Smooth muscle cell (in vitro differentiated cells): ENCODE results near the gene SHPK. TPM values are rescaled to one million over a fixed set of nuclear protein-coding genes. Genes with fewer than 3 reads are reported as not detected.

Experiments used
- DNase-seq: peaks from one replicate; lab custom pipeline; 2025; ENCODE audit not compliant: unreplicated experiment; lab: John Stamatoyannopoulos, UW
- H2AFZ ChIP-seq: fragments of 200-600 bp; sonication (generic); 2 replicates; pipeline ENCODE4 v1.6.0; 2016; ENCODE audit warnings: antibody characterized with exemption, low read depth, mild to moderate bottlenecking
- H3F3A ChIP-seq: fragments of 200-600 bp; sonication (generic); 2 replicates; pipeline ENCODE4 v1.6.0; 2017; ENCODE audit warnings: antibody characterized with exemption, low read depth
- H3K27ac ChIP-seq: fragments of 200-600 bp; sonication (generic); 2 replicates; pipeline ENCODE4 v1.5.1; 2016; ENCODE audit warnings: low read depth, mild to moderate bottlenecking
- H3K27me3 ChIP-seq: fragments of 200-600 bp; sonication (generic); 2 replicates; pipeline ENCODE4 v1.6.1; 2016; ENCODE audit warnings: low read depth, mild to moderate bottlenecking
- H3K36me3 ChIP-seq: fragments of 200-600 bp; sonication (generic); 2 replicates; pipeline ENCODE4 v1.5.1; 2016; ENCODE audit warnings: low read depth
- H3K4me1 ChIP-seq: fragments of 200-600 bp; sonication (generic); 2 replicates; pipeline ENCODE4 v1.5.1; 2016; ENCODE audit warnings: low read depth
- H3K4me2 ChIP-seq: fragments of 200-600 bp; sonication (generic); 2 replicates; pipeline ENCODE4 v1.6.0; 2016; ENCODE audit warnings: mild to moderate bottlenecking
- H3K4me3 ChIP-seq: fragments of 200-600 bp; sonication (generic); 2 replicates; pipeline ENCODE4 v1.5.1; 2016; ENCODE audit warnings: mild to moderate bottlenecking
- H3K79me2 ChIP-seq: fragments of 200-600 bp; sonication (generic); 2 replicates; pipeline ENCODE4 v1.6.0; 2016; ENCODE audit warnings: low read depth, mild to moderate bottlenecking
- H3K9ac ChIP-seq: fragments of 200-600 bp; sonication (generic); 2 replicates; pipeline ENCODE4 v1.6.0; 2016; ENCODE audit warnings: low read depth
- H3K9me3 ChIP-seq: fragments of 200-600 bp; sonication (generic); replicated peaks from 2 replicates; pipeline ENCODE4 v1.5.1; 2016; ENCODE audit warnings: low read depth
- H4K20me1 ChIP-seq: fragments of 200-600 bp; sonication (generic); 2 replicates; pipeline ENCODE4 v1.6.0; 2016; ENCODE audit warnings: low read depth
- WGBS: methylation state at CpG from one replicate; pipeline ENCODE4 v1.1.7; 2016; ENCODE audit warnings: low lambda C conversion rate; 5-methylcytosine and 5-hydroxymethylcytosine counted together
- polyA plus RNA-seq: library from polyadenylated mRNA; unstranded; fragments of >200 nt; fragmentation: Nextera tagmentation; extraction: Ambion mirVana; gene quantifications from 2 replicates; pipeline ENCODE4 v1.2.1, GENCODE V29; 2016
- total RNA-seq: library from RNA; depleted of rRNA; stranded (reverse); fragments of >200 nt; gene quantifications from 2 replicates; pipeline ENCODE4 v1.2.3, GENCODE V29; 2014
- TF ChIP-seq, protein P1 (sequence below): fragments of 200-600 bp; sonication (generic); IDR thresholded peaks from 2 replicates; pipeline ENCODE4 v1.5.1; 2017; ENCODE audit warnings: borderline replicate concordance, mild to moderate bottlenecking, antibody characterized with exemption; ENCODE audit not compliant: insufficient read depth, poor library complexity, severe bottlenecking

SHPK gene
- total and polyA plus RNA-seq, 2 experiments from 2014 or later, result 5.3 to 9.5 TPM

DNA sequence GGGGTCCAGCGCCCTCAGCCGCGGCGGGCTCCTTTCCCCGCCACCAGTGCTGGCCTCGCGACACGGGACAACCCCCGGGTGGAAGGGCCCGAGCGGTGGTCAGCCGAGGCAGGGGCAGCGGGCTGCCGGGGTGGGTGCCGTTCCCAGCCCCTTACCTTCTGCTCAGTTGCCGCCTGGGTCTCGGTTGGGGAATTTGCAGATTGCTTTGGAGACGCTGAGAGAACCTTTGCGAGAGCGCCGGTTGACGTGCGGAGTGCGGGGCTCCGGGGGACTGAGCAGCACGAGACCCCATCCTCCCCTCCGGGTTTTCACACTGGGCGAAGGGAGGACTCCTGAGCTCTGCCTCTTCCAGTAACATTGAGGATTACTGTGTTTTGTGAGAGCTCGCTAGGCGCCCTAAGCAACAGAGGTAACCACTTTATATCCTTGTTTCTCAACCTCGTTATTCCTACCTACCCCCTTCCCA lies 891 bp upstream of the SHPK start:
- Histone ChIP-seq H3K27me3 (no peaks in the 10 kb centered on the region), H3F3A (no peaks in the 10 kb centered on the region), H3K9ac (peak overlapping the region; percentile 85), H3K79me2 (peaks cover 8% of the 10 kb centered on the region), H3K4me1 (peaks cover 6% of the 10 kb centered on the region), H3K4me3 (peak overlapping the region; percentile 82), H4K20me1 (no peaks in the 10 kb centered on the region), H3K36me3 (no peaks in the 10 kb centered on the region), H3K4me2 (peak overlapping the region; percentile 95), H2AFZ (no peak overlapping the region), H3K9me3 (no peaks in the 10 kb centered on the region), H3K27ac (peak overlapping the region; percentile 67)
- TF ChIP-seq, protein P1, sequence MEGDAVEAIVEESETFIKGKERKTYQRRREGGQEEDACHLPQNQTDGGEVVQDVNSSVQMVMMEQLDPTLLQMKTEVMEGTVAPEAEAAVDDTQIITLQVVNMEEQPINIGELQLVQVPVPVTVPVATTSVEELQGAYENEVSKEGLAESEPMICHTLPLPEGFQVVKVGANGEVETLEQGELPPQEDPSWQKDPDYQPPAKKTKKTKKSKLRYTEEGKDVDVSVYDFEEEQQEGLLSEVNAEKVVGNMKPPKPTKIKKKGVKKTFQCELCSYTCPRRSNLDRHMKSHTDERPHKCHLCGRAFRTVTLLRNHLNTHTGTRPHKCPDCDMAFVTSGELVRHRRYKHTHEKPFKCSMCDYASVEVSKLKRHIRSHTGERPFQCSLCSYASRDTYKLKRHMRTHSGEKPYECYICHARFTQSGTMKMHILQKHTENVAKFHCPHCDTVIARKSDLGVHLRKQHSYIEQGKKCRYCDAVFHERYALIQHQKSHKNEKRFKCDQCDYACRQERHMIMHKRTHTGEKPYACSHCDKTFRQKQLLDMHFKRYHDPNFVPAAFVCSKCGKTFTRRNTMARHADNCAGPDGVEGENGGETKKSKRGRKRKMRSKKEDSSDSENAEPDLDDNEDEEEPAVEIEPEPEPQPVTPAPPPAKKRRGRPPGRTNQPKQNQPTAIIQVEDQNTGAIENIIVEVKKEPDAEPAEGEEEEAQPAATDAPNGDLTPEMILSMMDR, result no peak
- 4% methylated on average over 31 of the region's 31 CpGs for WGBS
- no peak for DNase-seq

DNA sequence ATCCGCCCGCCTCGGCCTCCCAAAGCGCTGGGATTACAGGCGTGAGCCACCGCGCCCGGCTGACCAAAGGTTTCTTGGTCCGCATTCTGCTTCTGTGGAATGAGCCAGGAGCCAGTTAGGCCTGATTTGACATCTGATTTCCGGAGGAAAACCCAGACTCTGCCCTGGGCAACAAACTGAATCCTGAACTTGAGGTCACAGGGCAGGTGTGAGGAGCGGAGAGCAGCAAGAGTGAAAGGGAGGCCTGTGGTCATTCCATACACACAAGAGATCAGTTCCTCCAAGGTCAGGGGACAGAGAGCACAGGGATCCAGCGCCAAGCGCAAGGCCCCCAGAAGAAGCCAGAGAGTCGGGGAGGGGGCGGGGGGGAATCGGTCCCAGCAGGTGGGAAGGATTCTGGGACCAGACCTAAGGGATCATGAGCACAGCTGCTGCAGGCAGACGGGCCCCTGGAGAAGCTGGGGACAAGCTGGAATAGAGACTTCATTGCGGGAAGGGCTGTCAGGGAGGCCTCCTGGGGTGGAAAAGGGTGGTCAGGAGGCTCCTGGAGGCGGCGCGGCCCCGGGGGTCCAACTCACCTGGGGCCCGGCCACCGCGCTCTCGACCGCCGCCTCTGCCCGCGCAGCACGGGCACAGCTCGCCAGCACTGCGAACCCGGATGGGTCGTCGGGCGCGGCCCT lies 436 bp downstream of the SHPK start:
- 21% methylated on average over 38 of the region's 38 CpGs for WGBS
- H3K4me1 ChIP-seq, result peaks cover 6% of the 10 kb centered on the region
- no peaks in the 10 kb centered on the region for H3K36me3 ChIP-seq
- H3K9me3 ChIP-seq, result no peaks in the 10 kb centered on the region
- no peak overlapping the region for H2AFZ ChIP-seq
- H3K9ac ChIP-seq, result peak overlapping the region; percentile 74
- H3K27ac ChIP-seq, result no peak overlapping the region
- TF ChIP-seq, protein P1, result no peak
- H3K4me3 ChIP-seq, result peak overlapping the region; percentile 82
- H3K27me3 ChIP-seq, result no peaks in the 10 kb centered on the region
- no peaks in the 10 kb centered on the region for H4K20me1 ChIP-seq
- H3K4me2 ChIP-seq, result peak overlapping the region; percentile 97
- no peak for DNase-seq
- peaks cover 8% of the 10 kb centered on the region for H3K79me2 ChIP-seq
- no peaks in the 10 kb centered on the region for H3F3A ChIP-seq

DNA sequence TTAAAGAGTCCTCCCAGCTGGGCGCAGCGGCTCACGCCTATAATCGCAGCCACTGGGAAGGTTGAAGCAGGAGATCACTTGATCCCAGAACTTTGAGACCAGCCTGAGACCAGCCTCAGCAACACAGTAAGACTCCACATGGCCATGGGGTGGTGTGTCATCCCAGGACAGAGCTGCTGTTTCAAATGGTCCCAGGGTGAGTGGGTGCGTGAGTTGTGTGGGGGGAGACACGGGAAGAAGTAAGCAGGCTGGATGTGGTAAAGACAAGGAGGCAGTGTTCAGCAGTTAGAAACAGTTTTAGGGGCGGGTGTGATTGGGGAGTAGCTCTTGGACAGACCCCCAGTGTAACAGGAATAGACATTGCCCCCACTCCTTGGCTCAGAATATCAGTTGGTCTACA lies 3.8 kb downstream of the SHPK start:
- H3K4me2 ChIP-seq, result no peak overlapping the region
- no peaks in the 10 kb centered on the region for H3K36me3 ChIP-seq
- no peaks in the 10 kb centered on the region for H3K27me3 ChIP-seq
- H3K4me3 ChIP-seq, result no peak overlapping the region
- no peaks in the 10 kb centered on the region for H3K9me3 ChIP-seq
- WGBS, result 97% methylated on average over 7 of the region's 7 CpGs
- H4K20me1 ChIP-seq, result no peaks in the 10 kb centered on the region
- peaks cover 8% of the 10 kb centered on the region for H3K79me2 ChIP-seq
- peaks cover 6% of the 10 kb centered on the region for H3K4me1 ChIP-seq
- TF ChIP-seq, protein P1, result no peak
- no peak for DNase-seq
- no peaks in the 10 kb centered on the region for H3F3A ChIP-seq
- no peak overlapping the region for H3K27ac ChIP-seq
- no peak overlapping the region for H3K9ac ChIP-seq
- H2AFZ ChIP-seq, result no peak overlapping the region

DNA sequence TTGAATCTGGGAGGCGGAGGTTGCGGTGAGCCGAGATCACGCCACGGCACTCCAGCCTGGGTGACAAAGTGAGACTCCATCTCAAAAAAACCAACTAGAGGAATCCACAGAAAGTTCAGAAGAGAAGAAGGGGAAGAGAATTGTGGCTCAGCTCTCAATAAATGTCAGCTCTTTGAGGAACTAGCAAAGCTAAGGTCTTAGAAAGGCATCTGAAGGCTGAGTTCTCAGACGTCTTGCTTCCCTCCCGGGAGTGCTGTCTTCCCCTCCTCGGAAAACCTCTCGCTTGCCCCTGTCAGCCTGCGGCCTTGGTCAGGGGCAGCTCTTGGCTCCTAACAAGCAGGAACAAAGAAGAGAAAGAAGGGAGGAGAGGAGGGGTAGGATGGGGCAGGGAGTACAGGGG lies 5.3 kb downstream of the SHPK start:
- H3K9ac ChIP-seq, result no peak overlapping the region
- DNase-seq, result no peak
- WGBS, result 98% methylated on average over 10 of the region's 10 CpGs
- H3K27me3 ChIP-seq, result no peaks in the 10 kb centered on the region
- no peak overlapping the region for H3K4me2 ChIP-seq
- H3K36me3 ChIP-seq, result no peaks in the 10 kb centered on the region
- H3F3A ChIP-seq, result no peaks in the 10 kb centered on the region
- H3K9me3 ChIP-seq, result no peaks in the 10 kb centered on the region
- TF ChIP-seq, protein P1, result no peak
- H2AFZ ChIP-seq, result no peak overlapping the region
- H4K20me1 ChIP-seq, result no peaks in the 10 kb centered on the region
- H3K79me2 ChIP-seq, result peaks cover 8% of the 10 kb centered on the region
- H3K4me3 ChIP-seq, result no peak overlapping the region
- H3K4me1 ChIP-seq, result peaks cover 6% of the 10 kb centered on the region
- no peak overlapping the region for H3K27ac ChIP-seq
